GM21576 (cell line): ENCODE results near the gene SFMBT2.

ENCODE experiments used
- ATAC-seq: cut with Tn5 transposase; IDR thresholded peaks from one replicate; pipeline ENCODE4 v1.9.1; 2021; ENCODE audit warnings: mild to moderate bottlenecking, moderate library complexity; ENCODE audit not compliant: unreplicated experiment

The SFMBT2 gene

GRCh38 chr10:7426349-7426748 is 15.5 kb upstream of the SFMBT2 start:
- no peak for ATAC-seq

DNA sequence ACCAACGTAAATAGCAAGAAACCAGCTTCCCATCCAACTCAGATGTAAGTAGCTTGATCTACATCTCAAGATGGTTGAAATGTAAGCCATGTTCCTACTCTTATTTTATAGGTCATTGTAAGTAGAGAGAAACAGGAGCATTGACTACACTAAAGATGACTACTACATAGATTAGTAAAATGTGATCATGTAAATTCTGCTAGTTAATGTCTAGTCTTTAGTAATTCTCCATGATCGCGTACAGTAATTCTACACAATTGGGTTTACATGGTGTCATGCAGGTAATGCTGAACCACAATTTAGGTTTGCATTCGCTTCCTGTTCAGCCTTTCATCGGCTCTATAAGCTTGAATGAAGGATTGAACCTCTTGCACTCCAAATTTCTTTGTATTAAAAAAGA is 14.9 kb upstream of the SFMBT2 start:
- ATAC-seq, result no peak

- no peak for ATAC-seq
These were observed 14.1 kb upstream of the SFMBT2 start for GRCh38 chr10:7424919-7425318.

- ATAC-seq, result no peak
These were observed 13.5 kb upstream of the SFMBT2 start for GRCh38 chr10:7424315-7424714.

- no peak for ATAC-seq
These were observed 12.7 kb upstream of the SFMBT2 start for GRCh38 chr10:7423521-7423920.

DNA sequence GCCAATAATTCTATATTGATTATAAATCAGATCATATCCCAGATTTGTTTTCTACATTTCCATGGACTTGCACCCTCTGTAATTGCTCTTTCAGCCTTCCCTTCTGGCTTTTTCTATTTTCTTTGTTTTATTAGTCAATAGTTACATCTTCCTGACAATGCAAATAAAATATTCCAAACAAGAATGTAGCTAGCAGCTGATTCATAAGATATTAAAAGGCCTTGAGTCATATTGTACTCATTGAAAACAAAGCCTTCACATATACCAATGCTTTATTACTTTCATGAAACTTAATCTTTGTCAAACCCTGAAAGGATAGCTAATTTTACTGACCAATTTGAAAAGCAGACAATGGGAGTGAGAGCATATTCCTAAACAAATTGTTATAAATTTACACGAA is 10.7 kb upstream of the SFMBT2 start:
- ATAC-seq, result no peak

DNA sequence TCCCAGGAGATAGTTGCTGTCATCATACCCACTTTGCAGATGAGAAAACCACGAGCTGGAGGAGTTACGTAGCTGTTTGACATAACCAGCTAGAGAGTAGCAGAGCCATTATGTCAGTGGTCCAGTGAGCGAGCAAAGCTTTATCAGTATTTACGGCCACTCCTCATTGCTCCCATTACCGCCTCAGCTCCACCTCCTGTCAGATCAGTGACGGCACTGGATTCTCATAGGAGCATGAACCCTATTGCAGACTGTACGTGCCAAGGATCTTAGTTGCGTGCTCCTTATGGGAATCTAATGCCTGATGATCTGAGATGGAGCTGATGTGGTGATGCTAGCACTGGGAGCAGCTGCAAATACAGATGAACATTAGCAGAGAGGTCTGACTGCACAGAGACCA is 9.2 kb upstream of the SFMBT2 start:
- no peak for ATAC-seq

- ATAC-seq, result no peak
These were observed 7.0 kb upstream of the SFMBT2 start for GRCh38 chr10:7417807-7418206.

GRCh38 chr10:7417103-7417623 is 6.3 kb upstream of the SFMBT2 start:
- no peak for ATAC-seq

- no peak for ATAC-seq
These were observed 3.9 kb upstream of the SFMBT2 start for GRCh38 chr10:7414766-7415165.

DNA sequence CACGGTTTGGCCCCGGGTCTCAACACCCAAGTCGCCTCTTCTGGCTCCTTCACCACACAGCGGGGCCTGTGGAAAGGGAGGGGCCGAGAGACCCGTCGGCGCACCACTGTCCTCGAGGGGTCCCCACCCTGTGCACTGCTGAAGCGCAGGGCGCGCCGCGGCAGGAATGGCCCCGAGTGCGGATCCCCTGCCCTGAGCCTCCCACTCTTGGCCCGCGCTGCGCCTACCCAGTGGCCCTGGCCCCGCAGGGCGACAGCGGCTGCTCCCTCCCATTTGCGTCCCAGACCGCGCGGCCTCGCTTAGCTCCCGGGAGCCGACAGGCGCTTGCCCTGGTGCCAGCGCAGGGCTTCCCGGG is 2.1 kb upstream of the SFMBT2 start:
- no peak for ATAC-seq

GRCh38 chr10:7412237-7412927 is 1.5 kb upstream of the SFMBT2 start:
- no peak for ATAC-seq

DNA sequence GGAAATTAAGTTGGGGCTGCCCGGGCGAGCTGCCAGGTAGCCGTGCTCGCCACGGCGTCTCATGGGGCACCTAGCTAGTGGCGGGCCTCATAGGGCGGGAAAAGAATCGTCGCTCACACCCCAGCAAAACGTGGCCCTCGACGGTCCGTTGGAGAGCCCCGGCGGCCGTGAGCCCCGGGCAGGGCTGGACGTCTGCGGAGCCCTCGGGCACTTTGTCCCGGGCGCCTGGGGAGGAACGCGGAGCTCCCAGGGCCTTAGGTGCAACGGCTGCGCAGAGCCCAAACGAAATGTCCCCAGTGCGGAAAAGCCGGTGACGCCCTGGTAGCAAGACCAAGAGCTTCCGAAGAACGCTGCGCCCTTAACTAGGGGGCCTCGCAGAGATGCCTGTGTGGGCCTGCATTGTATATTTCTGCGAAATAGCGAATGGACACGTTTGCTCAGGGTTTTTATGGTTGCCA is 866 bp upstream of the SFMBT2 start:
- ATAC-seq, result no peak

- no peak for ATAC-seq
These were observed 453 bp downstream of the SFMBT2 start for GRCh38 chr10:7410301-7410861.

- no peak for ATAC-seq
These were observed 1.1 kb downstream of the SFMBT2 start for GRCh38 chr10:7409732-7410168.

GRCh38 chr10:7409045-7409731 is 1.6 kb downstream of the SFMBT2 start:
- ATAC-seq, result no peak

GRCh38 chr10:7408291-7409044 is 2.4 kb downstream of the SFMBT2 start:
- peak; percentile 25 for ATAC-seq

DNA sequence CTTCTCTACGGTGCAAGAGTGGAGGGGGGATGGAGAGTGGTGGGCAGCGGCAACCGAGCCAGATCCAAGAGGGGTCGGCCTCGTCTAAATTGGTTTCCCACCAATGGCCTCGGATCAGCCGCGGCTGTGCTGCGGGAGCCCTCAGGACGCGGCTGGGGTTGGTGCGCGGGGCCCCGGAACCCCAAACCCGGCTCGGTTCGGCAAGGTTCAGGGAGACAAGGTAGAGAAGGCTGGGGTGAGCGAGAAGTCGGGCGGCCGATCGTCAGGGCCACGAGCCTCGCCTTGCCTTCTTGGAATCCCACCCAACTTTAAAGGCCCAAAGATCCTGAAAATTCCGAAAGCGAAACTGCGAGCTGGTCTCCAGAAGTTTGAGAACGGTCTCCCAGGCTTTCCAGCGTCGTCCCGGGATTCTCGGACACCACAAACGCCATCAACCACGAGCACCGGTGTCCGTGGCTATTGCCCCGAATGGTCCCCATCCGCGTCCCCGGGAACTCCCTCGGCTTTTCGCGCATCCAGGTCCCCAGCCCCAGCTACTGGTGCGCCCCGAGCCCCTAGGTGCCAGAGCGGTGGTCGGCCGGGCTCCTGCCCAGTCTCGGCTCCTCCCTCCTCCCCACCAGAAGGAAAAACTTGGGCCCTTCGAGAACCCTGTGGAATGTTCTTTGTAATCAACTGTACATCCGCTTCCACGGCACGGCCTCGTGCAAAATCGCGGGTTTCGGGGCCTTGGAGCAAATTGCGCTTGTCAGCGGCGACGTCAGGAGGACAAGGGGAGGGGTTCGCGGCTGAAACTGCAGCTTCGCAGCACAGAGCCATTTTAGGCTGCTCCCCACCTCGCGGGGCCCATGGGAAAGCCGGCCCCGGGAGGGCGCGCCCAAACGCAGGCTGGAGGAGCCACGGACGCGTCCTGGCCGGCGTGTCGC is 3.2 kb downstream of the SFMBT2 start:
- ATAC-seq, result peak; percentile 5

DNA sequence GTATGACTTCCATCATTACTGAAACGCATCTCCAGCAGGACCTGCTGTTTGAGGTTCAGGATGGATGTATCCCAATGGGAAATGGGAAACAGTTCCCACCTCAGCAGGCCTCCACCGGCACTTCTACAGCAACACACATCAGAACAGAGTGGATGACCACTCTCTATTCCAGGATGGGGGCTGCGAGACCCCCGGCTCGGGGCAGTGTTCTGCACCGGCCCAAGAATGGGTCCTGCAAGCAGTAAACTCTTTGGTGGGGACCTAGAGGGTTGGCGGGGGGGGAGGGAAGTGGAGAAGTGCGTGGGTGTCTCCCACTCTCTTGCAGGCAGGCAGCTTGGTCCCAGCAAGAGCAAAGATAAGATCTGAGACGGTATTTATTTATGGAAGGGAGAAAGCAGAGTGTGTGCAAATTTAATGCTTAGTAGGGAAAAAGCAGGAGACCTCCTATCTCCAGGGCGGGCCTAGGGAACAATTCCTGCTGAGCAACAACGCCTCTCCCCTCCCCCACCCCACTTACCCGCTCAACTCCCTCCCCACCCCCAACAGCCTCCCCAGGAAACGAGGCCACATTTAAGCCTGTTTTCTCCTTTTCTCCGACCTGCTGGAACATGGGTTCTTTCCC is 4.0 kb downstream of the SFMBT2 start:
- ATAC-seq, result no peak

- no peak for ATAC-seq
These were observed 5.2 kb downstream of the SFMBT2 start for GRCh38 chr10:7405637-7406036.
